GM19099 (cell line): ENCODE measurements around the gene TLR5.

Experiments used
- POLR2A ChIP-seq: IDR thresholded peaks from 3 replicates; pipeline ENCODE4 v1.6.1; 2011; ENCODE audit warnings: low read depth; ENCODE audit not compliant: insufficient read length; ENCODE audit errors: extremely low read depth

The TLR5 gene

GRCh38 chr1:223161321-223161720 lies 18.3 kb upstream of the TLR5 start:
- TF ChIP-seq POLR2A: no peak

GRCh38 chr1:223156343-223156742 lies 13.3 kb upstream of the TLR5 start:
- TF ChIP-seq POLR2A: no peak

- no peak for TF ChIP-seq POLR2A
Measured at GRCh38 chr1:223155153-223155552, 12.1 kb upstream of the TLR5 start.

- no peak for TF ChIP-seq POLR2A
Measured at GRCh38 chr1:223153177-223154119, 10.4 kb upstream of the TLR5 start.

- TF ChIP-seq POLR2A: no peak
Measured at GRCh38 chr1:223152399-223152798, 9.4 kb upstream of the TLR5 start.

- TF ChIP-seq POLR2A: no peak
Measured at GRCh38 chr1:223150443-223150842, 7.4 kb upstream of the TLR5 start.

- no peak for TF ChIP-seq POLR2A
Measured at GRCh38 chr1:223147873-223148272, 4.8 kb upstream of the TLR5 start.

- no peak for TF ChIP-seq POLR2A
Measured at GRCh38 chr1:223147409-223147808, 4.4 kb upstream of the TLR5 start.

- TF ChIP-seq POLR2A: no peak
Measured at GRCh38 chr1:223146745-223147144, 3.7 kb upstream of the TLR5 start.

GRCh38 chr1:223144914-223145313 lies 1.9 kb upstream of the TLR5 start:
- TF ChIP-seq POLR2A: no peak

GRCh38 chr1:223144431-223144830 lies 1.4 kb upstream of the TLR5 start:
- no peak for TF ChIP-seq POLR2A

GRCh38 chr1:223143537-223144248 lies 645 bp upstream of the TLR5 start:
- no peak for TF ChIP-seq POLR2A

- no peak for TF ChIP-seq POLR2A
Measured at GRCh38 chr1:223142269-223142668, 779 bp downstream of the TLR5 start.

- no peak for TF ChIP-seq POLR2A
Measured at GRCh38 chr1:223140611-223141405, 2.2 kb downstream of the TLR5 start.

GRCh38 chr1:223137455-223138085 lies 5.5 kb downstream of the TLR5 start:
- no peak for TF ChIP-seq POLR2A

GRCh38 chr1:223136086-223136485 lies 7.0 kb downstream of the TLR5 start:
- TF ChIP-seq POLR2A: no peak
